DOHH2 (cell line): ENCODE measurements around the gene ZNF862.

Source experiments
- CTCF ChIP-seq: fragments of 200-600 bp; sonication (generic); IDR thresholded peaks from one replicate; pipeline ENCODE4 v1.5.1; 2014; ENCODE audit warnings: antibody characterized with exemption, mild to moderate bottlenecking, low read depth, low read length; ENCODE audit not compliant: poor library complexity, severe bottlenecking
- EZH2phosphoT487 ChIP-seq: fragments of 200-600 bp; sonication (generic); IDR thresholded peaks from 2 replicates; pipeline ENCODE4 v1.6.1; 2017; ENCODE audit warnings: borderline replicate concordance, mild to moderate bottlenecking, antibody characterized with exemption, low read length, moderate library complexity, mixed read lengths

- TF ChIP-seq CTCF (peak; percentile 28), EZH2phosphoT487 (no peak)
These were observed 34.4 kb downstream of the ZNF862 start for GRCh38 chr7:149872419-149873073.
